Jurkat, Clone E6-1 (cell line): Measurements from ENCODE around the gene PPOX. TPM values are rescaled to one million over a fixed set of nuclear protein-coding genes. Genes with fewer than 3 reads are reported as not detected.

Experiments used
- DNase-seq: peaks from one replicate; pipeline ENCODE4 v3.0.0-alpha.2; 2011; ENCODE audit warnings: low read depth, low spot score
- H3K4me3 ChIP-seq: 2 replicates; pipeline ENCODE4 v1.5.1; 2011; ENCODE audit warnings: mild to moderate bottlenecking, low read length, control low read depth, moderate library complexity
- polyA plus RNA-seq: library from polyadenylated mRNA; unstranded; fragments of >200 nt; gene quantifications from one replicate; pipeline ENCODE4 v1.2.1, GENCODE V29; 2012; ENCODE audit warnings: missing spikeins; ENCODE audit not compliant: insufficient read length, insufficient read depth

PPOX gene
- 14.6 TPM for polyA plus RNA-seq

- peak; percentile 90 for DNase-seq
- peak within 1 kb of the TSS; percentile 71 for H3K4me3 ChIP-seq
Observed at GRCh38 chr1:161165742-161166668, at the start of gene PPOX. Gene PPOX, plus strand, starts transcription at chr1:161166426. Its CDS starts 422 bp downstream, at chr1:161166848.

GRCh38 chr1:161117759-161118581 lies 48.3 kb upstream of the PPOX start, which contains the start of the genes NIT1 and PFDN2:
Gene NIT1, plus strand, starts transcription at chr1:161118105. Its CDS starts 72 bp downstream, at chr1:161118177.
Gene PFDN2, minus strand, starts transcription at chr1:161118037. Its CDS starts 11 bp downstream, at chr1:161118026.
- peak; percentile 60 for DNase-seq
- H3K4me3 ChIP-seq, result peak within 1 kb of the TSS; percentile 100

GRCh38 chr1:161119092-161119903 lies 46.9 kb upstream of the PPOX start:
- DNase-seq, result peak; percentile 58
- peak overlapping the region; percentile 100 for H3K4me3 ChIP-seq

- H3K4me3 ChIP-seq, result no peak overlapping the region
- DNase-seq, result no peak
Observed at GRCh38 chr1:161121042-161121650, 45.1 kb upstream of the PPOX start.

GRCh38 chr1:161121834-161122233 lies 44.4 kb upstream of the PPOX start:
- DNase-seq, result no peak

GRCh38 chr1:161122967-161123366 lies 43.3 kb upstream of the PPOX start:
- H3K4me3 ChIP-seq, result no peak overlapping the region
- DNase-seq, result no peak

More at GRCh38 chr1:161121834-161122233, 44.4 kb upstream of the PPOX start:
- no peak overlapping the region for H3K4me3 ChIP-seq

- H3K4me3 ChIP-seq, result no peak overlapping the region
- no peak for DNase-seq
Observed at GRCh38 chr1:161127649-161128048, 38.6 kb upstream of the PPOX start.

- DNase-seq, result no peak
- H3K4me3 ChIP-seq, result no peak overlapping the region
Observed at GRCh38 chr1:161128591-161129420, 37.4 kb upstream of the PPOX start.

- DNase-seq, result no peak
- no peak overlapping the region for H3K4me3 ChIP-seq
Observed at GRCh38 chr1:161130266-161130665, 36.0 kb upstream of the PPOX start.

GRCh38 chr1:161131523-161132409 lies 34.5 kb upstream of the PPOX start:
- H3K4me3 ChIP-seq, result peak overlapping the region; percentile 71
- no peak for DNase-seq

- H3K4me3 ChIP-seq, result peak within 1 kb of the TSS; percentile 71
- peak; percentile 94 for DNase-seq
Observed at GRCh38 chr1:161132410-161133219, 33.6 kb upstream of the PPOX start, which contains the start of gene DEDD. Gene DEDD, minus strand, starts transcription at chr1:161132667. Its CDS starts 8,205 bp downstream, at chr1:161124462.

- no peak for DNase-seq
- H3K4me3 ChIP-seq, result peak overlapping the region; percentile 71
Observed at GRCh38 chr1:161133220-161133740, 32.9 kb upstream of the PPOX start.

- DNase-seq, result no peak
- no peak overlapping the region for H3K4me3 ChIP-seq
Observed at GRCh38 chr1:161137881-161138280, 28.3 kb upstream of the PPOX start.

- H3K4me3 ChIP-seq, result no peak overlapping the region
- DNase-seq, result no peak
Observed at GRCh38 chr1:161138431-161138830, 27.8 kb upstream of the PPOX start.

- no peak overlapping the region for H3K4me3 ChIP-seq
- no peak for DNase-seq
Observed at GRCh38 chr1:161139766-161140165, 26.5 kb upstream of the PPOX start.
